Hepatocyte (in vitro differentiated cells): ENCODE measurements around the gene TBC1D21.

Experiments used
- CTCF ChIP-seq: fragments of 200-600 bp; sonication (generic); IDR thresholded peaks from 2 replicates; pipeline ENCODE4 v1.5.1; 2016; ENCODE audit warnings: antibody characterized with exemption, mild to moderate bottlenecking; ENCODE audit not compliant: poor library complexity
- EZH2phosphoT487 ChIP-seq: fragments of 200-600 bp; sonication (generic); IDR thresholded peaks from one replicate; pipeline ENCODE4 v1.6.1; 2018; ENCODE audit warnings: antibody characterized with exemption, mild to moderate bottlenecking, low read depth, moderate library complexity; ENCODE audit not compliant: unreplicated experiment, severe bottlenecking

GRCh38 chr15:73854265-73854664, 19.1 kb upstream of the TBC1D21 start:
- TF ChIP-seq CTCF (no peak), EZH2phosphoT487 (no peak)
